Kidney (tissue), 14 donors: Measurements from ENCODE around the gene SF3B2. TPM values are rescaled to one million over a fixed set of nuclear protein-coding genes. Genes with fewer than 3 reads are reported as not detected.
A peak's percentile ranks its signal among the peaks of the same experiment; 100 is the strongest.

Experiments used
- DNase-seq, 5 donors: peaks; one replicate each; pipeline ENCODE4 v3.0.0-alpha.2; 2013 to 2020
- FAIRE-seq: peaks from 2 replicates; lab custom pipeline; 2012; peaks lifted over from hg19 to GRCh38; lab: Jason Lieb, UNC
- H3K27ac ChIP-seq, 2 donors: one replicate each; pipeline ENCODE4 v1.7.0; 2013; ENCODE audit warnings: low read depth in 2 of 2, low read length in 2 of 2, inconsistent platforms in 1 of 2
- H3K27me3 ChIP-seq: one replicate; pipeline ENCODE4 v1.7.1; 2013; ENCODE audit warnings: low read length, inconsistent platforms; ENCODE audit not compliant: control insufficient read depth, insufficient read depth
- H3K36me3 ChIP-seq, 3 donors: one replicate each; pipeline versions ENCODE4 v1.7.0 to v1.7.1; 2013; ENCODE audit warnings: low read length in 3 of 3, control low read depth in 1 of 3, inconsistent platforms in 1 of 3; ENCODE audit not compliant: insufficient read depth in 3 of 3, control insufficient read depth in 2 of 3
- H3K4me1 ChIP-seq, 3 donors: one replicate each; pipeline versions ENCODE4 v1.7.0 to v1.7.1; 2013; ENCODE audit warnings: low read length in 3 of 3, inconsistent platforms in 1 of 3, low read depth in 1 of 3; ENCODE audit not compliant: control insufficient read depth in 2 of 3, insufficient read depth in 2 of 3
- H3K4me3 ChIP-seq, 3 donors: one replicate each; pipeline versions ENCODE4 v1.7.0 to v1.8.1; 2013; ENCODE audit warnings: low read length in 3 of 3, control low read depth in 1 of 3, inconsistent platforms in 1 of 3
- H3K9ac ChIP-seq, 3 donors: one replicate each; pipeline versions ENCODE4 v1.7.0 to v1.7.1; 2013; ENCODE audit warnings: low read length in 3 of 3, control low read depth in 1 of 3, inconsistent platforms in 1 of 3
- H3K9me3 ChIP-seq, 3 donors: one replicate each; pipeline versions ENCODE4 v1.7.0 to v1.7.1; 2013; ENCODE audit warnings: low read length in 3 of 3, control low read depth in 1 of 3, inconsistent platforms in 1 of 3; ENCODE audit not compliant: control insufficient read depth in 2 of 3, insufficient read depth in 1 of 3
- CTCF ChIP-seq: IDR thresholded peaks from 3 replicates; pipeline ENCODE4 v1.5.1; 2012; ENCODE audit warnings: mild to moderate bottlenecking, moderate library complexity, borderline replicate concordance; ENCODE audit not compliant: insufficient read depth; ENCODE audit errors: extremely low read depth
- intact Hi-C: fragments of 100-400 bp; cut with DNase I; formaldehyde crosslinking; loops from one replicate; pipeline ENCODE4 v1.11.1; 2022
- polyA plus RNA-seq: library from polyadenylated mRNA; stranded (reverse); fragments of 350-450 nt; fragmentation: Illumina TruSeq; extraction: RNeasy Lipid Tissue Mini Kit (QIAGEN cat#74804); gene quantifications from one replicate; pipeline ENCODE4 v1.2.3, GENCODE V29; 2014; ENCODE audit warnings: low read depth, low replicate concordance; ENCODE audit not compliant: insufficient read depth
- total RNA-seq: library from RNA; stranded (reverse); fragmentation: NEBNext Ultra II Directional; extraction: Animal tissue kit (Norgen Biotek cat#: 25700); gene quantifications from one replicate; pipeline ENCODE4 v1.2.1, GENCODE V29; 2021
- donor health status: control.
- donor health status: control.
- donor health status: control.
- donor health status: control.
- donor health status: control.
- donor health status: DM: yes; HTN: yes; CAD: no.
- donor health status: Normal renal cell carcinoma (clear cell type).

The SF3B2 gene
- total and polyA plus RNA-seq, 2 donors from 2014 or later: 114 to 172 TPM

- H3K9ac ChIP-seq: no peak overlapping the region
- H3K27ac ChIP-seq: no peak overlapping the region
- intact Hi-C loops: no loop called here
- peak; percentile 76 for TF ChIP-seq CTCF
- no peak for FAIRE-seq
- H3K4me1 ChIP-seq: peaks cover 0 to 14% (median 7%) of the 10 kb centered on the region in 3 donors
- peak; percentile 87 to 90 (median 90) for DNase-seq
- no peaks in the 10 kb centered on the region for H3K9me3 ChIP-seq
- no peaks in the 10 kb centered on the region for H3K36me3 ChIP-seq
- no peak overlapping the region for H3K4me3 ChIP-seq
- H3K27me3 ChIP-seq: no peaks in the 10 kb centered on the region
These were observed 7.0 kb upstream of the SF3B2 start for GRCh38 chr11:66045177-66045639.

DNA sequence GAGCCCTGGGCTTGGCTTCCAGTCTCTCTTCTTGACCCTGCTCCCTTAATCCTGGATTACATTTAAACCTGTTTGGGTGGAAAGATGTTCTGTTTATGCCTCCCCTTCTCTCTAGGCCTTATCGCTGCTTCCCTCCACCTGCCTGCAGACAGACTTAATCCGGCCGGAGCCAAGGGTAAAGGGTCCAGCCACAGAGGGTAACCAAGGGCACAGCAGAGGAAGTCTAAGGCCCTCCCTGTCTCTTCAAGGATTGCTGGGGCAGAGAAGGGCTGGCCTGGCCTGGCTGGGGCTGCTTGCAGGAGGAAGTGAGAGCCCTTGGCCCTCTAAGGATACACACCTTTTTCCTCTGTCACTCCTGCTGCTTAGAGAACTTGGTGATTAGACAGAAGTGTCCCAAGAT lies 5.3 kb upstream of the SF3B2 start:
- no peaks in the 10 kb centered on the region for H3K9me3 ChIP-seq
- H3K4me3 ChIP-seq: no peak overlapping the region
- DNase-seq (peak in 1 of 5 donors; percentile 51), FAIRE-seq (no peak)
- peaks cover 0 to 16% (median 7%) of the 10 kb centered on the region in 3 donors for H3K4me1 ChIP-seq
- peak overlapping the region in 1 of 3 donors; percentile 30 for H3K9ac ChIP-seq
- no peaks in the 10 kb centered on the region for H3K27me3 ChIP-seq
- intact Hi-C loops: no loop called here
- H3K27ac ChIP-seq: peak overlapping the region in 1 of 2 donors; percentile 16
- H3K36me3 ChIP-seq: no peaks in the 10 kb centered on the region
- TF ChIP-seq CTCF: no peak

DNA sequence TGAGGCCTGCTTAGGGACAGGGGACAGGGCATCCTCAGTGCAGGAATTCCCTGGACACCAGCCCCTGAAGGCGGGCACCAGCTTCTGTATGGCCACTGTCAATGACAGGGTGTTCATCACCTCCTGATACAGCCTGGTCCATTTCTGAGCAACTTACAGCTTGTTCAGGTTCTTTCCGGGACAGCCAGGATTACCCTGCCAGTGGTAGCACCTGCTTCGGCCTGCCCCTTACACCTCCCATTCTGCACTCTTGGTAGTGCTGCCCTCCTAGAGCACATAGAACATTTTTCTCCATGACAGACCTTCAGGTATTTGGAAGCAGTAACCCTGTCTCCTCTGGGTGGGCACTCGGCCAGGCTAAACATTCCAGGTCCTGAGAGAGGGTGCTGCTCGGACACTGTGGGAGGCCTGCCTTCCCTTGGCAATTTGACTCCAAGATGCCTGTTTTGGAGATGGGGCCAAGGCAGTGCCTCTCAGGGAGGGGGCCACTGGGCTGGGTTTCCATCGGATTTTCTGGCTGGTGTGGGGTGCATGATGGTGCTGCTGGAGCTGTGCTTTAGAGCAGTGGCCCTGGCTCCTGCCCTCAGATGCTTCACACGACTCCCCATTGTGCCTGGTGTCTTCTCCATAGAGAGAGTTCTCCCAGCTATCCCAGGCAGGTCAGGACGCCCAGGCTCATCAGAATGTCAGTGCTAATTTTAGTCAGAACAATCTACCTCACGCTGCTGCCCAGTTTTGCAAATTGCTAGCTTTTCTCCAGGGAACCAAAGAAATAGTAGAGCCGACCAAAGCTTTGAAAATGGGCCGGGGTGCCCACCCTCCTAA lies 4.4 kb upstream of the SF3B2 start:
- intact Hi-C loops: no loop called here

More for the DNA sequence above, 4.4 kb upstream of the SF3B2 start:
- no peak overlapping the region for H3K4me3 ChIP-seq
- H3K4me1 ChIP-seq: peaks cover 0 to 18% (median 7%) of the 10 kb centered on the region in 3 donors
- H3K36me3 ChIP-seq: no peaks in the 10 kb centered on the region
- no peak for FAIRE-seq
- peak in 4 of 5 donors; percentile 42 to 91 (median 62) for DNase-seq
- no peak for TF ChIP-seq CTCF
- H3K27me3 ChIP-seq: no peaks in the 10 kb centered on the region
- peak overlapping the region in 1 of 2 donors; percentile 16 for H3K27ac ChIP-seq
- H3K9ac ChIP-seq: peak overlapping the region in 1 of 3 donors; percentile 30
- H3K9me3 ChIP-seq: no peaks in the 10 kb centered on the region
